NCI-H345 treated with DMSO at 0.1 percent for 48 hours (cell line): Measurements from ENCODE around the gene KRT35.

Experiments used
- DNase-seq: peaks from one replicate; lab custom pipeline; 2025; ENCODE audit not compliant: unreplicated experiment; lab: John Stamatoyannopoulos, UW

KRT35 gene

DNA sequence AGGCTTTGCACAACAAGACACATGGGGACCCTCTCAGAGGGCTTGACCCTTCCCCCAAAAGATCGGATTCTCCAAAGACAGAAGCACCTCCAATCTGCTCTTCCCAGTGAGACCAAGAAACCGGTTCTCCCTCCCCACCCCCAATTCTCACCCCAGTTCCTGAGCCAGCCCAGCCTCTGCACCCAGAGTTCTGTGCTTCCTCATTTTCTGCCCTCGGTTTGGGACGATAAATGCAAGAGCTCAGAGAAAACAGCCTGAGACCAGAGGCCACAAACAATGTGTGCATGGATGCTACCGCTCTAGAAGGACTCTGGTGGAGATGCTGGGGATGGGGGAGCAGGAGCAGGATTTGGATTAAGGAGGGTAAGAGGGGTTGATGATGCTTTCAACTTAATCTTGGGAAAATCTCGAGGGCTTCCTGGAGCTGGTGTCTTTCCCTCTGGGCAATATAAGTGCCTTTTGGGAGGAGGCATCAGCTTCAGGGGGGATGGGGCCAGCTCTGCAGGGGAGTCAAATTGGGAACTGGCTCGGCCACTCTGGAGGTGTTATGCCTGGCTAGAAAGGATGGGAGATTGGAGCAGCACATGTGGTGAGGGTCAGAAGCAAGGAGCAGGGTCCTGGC, 31.7 kb upstream of the KRT35 start:
- no peak for DNase-seq

DNA sequence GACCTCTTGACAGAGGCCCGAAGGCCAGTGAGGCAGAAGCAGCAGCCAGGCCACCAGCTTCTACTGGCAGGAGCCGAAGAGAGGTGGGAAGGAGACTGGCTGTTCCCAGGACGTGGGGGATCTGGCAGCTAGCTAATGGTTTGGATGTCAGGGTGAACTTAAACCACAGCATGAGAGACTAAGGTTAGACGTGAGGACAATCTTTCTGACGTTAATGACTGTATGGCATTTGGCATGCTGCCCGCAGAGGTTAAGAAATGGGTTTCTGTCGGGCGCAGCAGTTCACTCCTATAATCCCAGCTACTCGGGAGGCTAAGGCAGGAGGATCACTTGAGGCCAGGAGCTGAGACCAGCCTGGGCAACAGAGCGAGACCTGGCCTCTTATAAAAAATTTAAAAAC, 30.8 kb upstream of the KRT35 start:
- DNase-seq = no peak

DNA sequence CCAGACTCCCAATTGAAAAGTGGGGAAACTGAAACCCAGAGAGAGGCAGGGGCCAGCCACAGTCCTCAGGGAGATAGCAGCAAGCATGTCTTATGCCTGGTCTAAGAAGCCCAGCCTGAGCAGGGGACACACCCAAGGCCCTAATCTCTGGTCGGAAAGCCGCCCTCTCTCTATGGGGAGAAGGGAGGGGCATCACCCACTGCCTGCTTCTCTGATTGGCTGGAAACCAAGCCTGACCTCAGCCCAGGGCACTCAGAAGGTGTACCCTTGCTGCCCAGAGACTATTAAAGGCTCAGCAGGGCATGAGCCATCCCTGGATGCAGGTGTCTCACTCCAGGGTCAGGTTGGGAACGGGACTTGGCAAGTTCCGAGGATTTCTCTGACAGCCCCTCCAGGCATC, 30.2 kb upstream of the KRT35 start:
- no peak for DNase-seq

DNA sequence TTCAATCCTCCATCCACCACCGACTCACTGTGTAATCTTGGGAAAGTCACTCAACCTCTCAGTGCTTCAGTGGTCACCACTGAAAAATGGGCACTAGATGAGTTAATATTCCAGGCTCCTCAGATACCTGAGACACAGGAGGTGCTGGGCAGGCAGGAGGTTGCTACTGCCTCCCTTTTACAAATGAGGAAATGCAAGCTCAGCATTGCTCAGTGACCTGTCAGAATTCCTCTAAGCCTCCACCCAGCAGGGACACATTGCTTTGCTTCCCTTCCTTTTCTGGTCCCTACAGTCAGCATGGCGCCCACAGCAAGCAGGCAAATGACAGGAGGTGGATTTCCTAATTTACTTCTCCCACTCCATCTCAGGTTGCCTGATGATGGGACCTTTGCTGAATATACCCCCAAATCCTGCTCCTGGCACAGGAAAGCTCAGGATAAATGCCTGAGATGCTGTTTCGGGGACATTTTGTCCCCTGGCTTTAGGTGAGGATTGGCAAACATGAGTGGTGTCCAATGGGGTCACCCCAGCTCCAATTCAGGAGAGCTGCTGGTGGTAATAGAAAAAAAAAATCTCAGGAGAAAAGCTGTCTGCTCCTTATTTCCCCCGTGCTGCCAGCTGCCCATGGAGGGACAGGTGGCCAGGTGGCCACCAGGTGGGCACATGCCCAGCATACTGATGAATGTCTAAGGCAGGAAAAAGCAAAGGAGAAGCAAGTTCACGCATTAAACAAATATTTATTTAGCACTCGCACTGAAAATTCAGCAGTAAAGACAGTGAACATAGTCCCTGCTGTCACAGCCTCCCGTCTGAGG, 29.5 kb upstream of the KRT35 start:
- no peak for DNase-seq

DNA sequence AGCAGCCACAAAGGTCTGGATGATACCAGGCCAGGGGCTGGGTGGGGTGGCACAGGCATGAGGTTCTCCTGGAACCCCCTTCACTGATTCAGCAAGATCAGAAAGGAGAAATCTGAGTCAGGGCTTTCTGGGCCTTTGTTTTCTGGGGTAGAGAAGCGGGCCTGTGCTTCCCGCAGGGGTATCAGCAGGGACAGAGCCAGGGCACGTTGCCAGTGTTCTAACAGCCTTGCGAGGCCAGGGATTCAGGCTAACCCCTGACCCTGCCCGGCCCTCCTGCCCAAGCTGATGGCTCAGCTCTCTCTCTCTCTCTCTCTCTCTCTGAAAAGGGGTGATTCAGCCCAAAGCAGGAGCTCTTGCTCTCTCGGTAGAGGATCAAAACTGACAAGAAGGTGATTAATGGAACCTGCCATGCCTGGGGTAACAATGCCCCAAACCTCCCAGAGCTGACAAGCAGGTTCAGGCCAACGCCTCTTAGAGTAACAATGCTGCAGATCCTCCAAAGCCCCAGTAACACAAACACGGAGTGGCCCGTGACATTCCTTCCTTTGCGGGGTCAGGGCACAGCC, 26.4 kb upstream of the KRT35 start:
- DNase-seq = no peak

DNA sequence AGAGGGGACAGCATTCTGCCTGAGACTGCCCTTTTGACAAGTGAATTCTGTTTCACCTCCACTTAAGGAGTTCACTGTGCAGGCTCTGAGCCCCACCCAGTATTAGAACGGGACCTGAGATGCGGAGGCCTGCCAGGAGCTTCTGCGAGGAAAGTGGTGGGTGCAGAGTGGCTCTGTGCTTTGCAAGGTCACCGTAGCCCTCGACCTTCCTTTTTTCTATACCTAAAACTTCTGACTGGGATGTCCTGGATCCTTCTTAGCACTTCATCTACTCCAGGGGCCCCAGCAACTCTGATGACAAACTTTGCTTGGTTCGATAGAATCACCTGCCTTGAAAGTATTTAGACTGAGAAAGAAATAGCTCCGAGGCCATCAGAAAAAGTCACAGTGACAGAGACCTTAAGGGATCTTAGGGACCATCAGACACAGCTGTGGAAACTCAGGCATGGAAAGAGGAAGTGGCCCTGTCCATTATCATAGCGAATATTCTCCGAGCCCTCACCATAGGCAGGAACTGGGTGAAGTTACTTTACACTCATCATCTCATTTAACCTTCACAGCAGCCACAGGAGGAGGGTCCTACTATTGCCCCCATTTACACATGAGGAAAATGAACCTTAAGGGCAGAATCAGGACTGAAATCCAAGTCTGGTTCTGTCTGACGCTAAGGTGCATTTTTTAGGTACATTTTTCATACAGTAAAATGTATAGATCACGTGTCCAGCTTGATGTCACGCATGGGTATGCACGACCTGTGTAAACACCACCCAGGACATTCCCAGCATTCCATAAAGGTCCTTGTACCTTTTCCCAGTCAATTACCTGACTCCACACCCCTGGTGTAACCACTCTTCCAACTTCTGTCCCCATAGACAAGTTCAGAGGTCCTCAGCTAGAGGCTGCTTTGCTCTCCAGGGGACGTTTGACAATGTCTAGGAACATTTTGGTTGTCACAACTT, 25.1 kb upstream of the KRT35 start:
- no peak for DNase-seq

DNA sequence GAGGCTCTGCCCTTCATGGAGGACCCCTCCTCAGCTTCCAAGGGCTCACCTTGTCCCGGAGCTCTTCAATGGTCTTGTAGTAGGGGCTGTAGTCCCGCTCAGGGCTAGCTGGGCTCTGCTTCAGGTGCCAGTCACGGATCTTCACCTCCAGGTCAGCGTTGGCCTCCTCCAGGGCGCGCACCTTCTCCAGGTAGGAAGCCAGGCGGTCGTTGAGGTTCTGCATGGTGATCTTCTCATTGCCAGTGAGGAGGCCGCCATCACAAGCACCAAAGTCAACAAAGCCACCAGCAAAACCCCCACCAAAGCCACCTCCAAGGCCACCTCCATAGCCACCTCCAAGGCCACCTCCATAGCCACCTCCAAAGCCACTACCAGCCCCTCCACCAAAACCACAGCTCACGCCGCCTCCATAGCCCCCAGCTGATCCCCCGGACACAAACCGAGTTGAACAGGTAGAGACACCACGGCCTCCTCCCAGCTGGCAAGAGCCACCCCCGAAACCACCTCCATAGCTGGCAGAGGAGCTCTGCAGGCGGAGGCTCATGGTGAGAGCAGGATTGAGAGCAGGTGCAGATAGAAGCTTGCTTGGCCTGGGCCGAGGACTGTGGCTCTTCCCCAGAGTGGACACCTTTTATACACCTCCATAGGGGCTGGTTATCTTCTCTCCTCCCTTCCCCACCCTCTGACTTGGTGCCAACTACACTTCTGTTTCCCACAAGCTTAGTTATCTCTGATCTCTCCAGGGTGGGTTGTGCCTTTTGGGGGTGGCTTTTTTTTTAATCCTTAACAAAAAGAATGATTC, 24.3 kb upstream of the KRT35 start, which contains the start of gene KRT13:
Gene KRT13 (minus strand): TSS at position 606 of the 802 bp plus-strand sequence. CDS start 62 bp downstream, at position 544.
- no peak for DNase-seq

DNA sequence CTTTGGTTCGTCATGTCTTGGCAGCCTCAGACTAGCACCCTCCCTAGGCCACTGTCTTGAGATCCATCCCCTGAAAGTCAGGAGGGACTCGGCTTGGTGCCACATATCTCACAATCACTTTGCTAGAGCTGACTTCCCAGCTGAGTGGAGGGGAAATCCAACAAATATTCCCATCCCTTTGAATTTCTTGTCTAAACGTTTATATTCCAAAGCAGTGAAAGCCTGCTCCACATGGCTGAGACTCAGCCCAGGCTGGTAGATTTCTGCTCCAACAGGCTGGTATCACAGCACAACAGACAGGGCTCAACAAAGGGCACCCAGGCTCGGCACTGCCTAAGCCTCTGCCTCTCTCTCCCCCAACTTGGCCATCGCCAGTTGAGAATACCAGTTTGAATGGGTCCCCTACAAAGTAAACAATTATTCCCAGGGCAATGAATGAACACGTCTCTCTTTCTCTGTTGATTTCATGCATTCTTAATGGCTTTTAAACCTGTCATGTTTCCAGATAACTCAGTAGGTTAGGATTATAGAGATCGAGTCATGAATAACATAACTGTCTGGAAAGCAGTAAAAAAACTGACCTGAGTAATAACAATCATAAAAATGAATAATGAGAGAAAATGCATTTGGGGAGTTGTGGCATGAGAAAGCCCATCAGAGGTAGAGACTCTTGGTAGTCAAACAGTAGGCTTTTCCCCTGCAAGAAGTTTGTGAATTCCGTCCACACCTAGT, 23.5 kb upstream of the KRT35 start:
- DNase-seq = no peak

DNA sequence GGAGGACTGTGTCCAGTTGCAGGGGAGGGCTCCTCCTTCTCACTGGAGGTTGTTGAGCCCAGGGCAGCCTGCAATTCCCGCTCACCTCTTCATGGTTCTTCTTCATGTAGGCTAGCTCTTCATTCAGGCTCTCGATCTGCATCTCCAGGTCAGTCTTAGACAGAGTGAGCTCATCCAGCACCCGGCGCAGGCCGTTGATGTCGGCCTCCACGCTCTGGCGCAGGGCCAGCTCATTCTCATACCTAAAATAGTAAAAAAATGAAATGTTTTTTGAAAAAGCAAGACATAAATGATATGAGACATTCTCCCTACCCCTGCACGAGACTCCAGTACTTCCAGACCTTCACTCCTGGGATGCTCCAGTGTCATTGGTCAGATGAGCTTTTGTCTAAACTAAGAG, 22.3 kb upstream of the KRT35 start:
- DNase-seq = no peak

DNA sequence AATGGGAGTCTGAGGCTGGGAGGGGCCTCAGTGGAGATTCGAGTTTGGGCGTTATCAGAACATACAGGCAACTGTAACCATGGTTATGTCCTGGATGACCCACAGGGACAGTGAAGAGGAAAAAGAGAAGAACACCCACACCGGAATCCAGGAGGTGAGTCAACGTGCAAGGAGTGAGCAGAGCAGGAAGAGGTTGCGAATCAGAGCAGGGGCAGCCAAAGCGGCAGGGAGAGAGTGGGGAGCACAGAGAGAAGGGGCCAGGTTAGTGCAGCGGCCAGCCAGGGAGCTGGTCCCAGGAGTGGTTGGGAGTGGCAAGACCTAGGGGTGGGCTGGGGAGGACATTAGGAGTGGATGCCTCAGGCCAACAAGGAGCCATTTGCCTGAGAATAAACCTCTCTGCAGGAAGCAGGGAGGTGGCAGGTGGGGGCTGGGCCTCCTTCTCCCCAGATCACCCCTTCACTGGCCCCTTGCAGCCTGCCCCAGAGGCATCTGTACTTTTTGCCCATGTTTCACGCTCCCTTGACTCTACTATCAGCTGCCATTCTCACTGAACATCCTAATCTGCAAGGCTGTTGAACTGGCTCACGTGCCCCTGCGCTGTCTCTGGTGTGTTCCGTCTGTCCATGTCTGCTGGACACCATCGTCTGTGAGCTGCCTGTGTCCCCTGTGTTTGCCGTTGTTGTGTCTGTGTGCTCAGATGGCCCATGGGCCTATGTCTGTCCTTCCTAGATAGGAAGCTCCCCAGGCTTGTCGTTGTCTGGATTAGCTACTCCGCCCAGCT, 19.4 kb upstream of the KRT35 start:
- no peak for DNase-seq

DNA sequence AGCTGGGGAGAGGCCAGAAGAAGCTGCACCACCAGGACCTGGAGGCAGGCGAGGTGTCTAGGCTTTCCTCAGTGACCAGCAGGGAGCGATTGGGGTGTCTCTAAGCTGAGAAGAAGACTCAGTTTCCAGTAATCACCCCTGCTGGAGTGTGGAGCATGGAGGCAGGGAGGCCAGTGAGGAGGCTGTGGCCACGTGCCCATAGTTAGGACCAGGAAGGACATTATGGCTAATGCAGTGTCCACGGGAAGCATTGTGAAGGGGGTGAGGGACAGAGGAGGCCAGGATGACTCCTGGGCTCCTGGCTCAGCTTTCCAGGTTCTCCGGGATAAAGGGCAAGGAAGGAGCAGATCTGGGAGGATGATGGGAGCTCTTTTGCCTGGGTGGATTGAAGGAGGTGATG, 18.8 kb upstream of the KRT35 start:
- no peak for DNase-seq

DNA sequence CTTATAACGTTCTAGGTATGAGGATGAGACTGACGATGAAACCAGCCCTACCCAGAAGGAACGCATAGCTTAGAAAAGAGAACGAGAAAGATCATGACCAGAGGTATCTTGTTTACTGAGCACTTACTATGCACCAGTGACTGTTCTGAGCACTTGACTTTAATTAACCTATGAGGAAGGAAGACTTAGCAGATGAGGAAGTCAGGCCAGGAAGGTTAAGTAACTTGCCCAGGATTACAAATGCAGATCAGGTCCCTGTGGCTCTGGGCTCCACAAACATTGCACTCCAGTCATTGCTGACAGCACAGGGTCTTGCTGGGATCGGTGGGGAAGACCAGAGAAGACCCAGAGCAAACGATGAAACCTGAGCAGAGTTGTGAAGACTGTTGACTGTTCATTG, 17.3 kb upstream of the KRT35 start:
- DNase-seq = no peak

DNA sequence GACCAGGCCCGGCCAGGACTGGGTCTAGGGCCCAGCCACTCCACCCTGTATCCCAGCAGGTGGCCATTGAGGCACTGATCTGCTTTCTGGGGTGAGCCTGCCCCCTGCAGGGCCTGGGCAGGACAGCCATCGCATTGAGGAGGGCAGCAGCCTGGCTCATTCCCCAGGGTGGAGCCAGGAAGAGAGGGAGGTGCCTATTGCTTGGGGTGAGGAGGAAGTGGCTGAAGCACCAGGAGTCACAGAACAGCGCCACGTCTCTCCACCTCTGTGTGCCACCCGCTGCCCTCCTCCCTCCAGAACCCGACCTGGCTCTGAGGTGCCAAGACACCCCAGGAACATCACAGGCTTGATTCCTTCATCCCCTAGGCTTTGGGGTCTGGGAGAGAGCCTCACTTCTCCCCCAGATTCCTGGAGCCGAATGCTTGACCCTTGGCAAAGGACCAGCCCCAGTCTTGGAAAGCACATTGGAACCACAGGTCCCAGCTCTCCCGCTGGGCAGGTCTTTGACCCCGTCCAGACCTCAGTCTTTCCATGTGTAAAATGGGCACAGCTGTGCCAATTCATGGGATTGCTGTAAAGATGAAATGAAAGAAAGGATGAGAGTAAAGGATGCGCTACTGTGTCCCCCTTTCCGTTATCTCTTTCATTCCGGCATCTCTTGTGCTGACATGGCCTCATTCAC, 16.0 kb upstream of the KRT35 start:
- DNase-seq = no peak

DNA sequence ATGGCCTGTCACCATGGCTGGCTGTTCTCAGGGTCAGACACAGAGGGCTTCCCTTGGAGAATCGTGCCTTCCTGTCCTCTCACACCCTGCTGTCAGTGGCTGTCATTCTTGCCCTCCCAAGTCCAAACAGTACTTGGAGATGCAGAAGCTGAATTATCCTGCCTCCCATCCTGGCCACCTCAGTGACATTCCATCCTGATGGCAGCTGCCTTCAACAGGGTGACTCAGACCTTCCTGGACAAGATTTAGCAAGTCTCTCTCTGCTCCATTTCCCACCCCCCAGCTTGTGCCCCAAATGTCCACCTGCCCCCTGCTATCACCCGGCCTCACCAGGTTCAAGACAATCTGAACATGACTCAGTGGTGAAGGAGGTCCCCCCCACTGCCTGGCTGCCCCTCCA, 13.6 kb upstream of the KRT35 start:
- no peak for DNase-seq

DNA sequence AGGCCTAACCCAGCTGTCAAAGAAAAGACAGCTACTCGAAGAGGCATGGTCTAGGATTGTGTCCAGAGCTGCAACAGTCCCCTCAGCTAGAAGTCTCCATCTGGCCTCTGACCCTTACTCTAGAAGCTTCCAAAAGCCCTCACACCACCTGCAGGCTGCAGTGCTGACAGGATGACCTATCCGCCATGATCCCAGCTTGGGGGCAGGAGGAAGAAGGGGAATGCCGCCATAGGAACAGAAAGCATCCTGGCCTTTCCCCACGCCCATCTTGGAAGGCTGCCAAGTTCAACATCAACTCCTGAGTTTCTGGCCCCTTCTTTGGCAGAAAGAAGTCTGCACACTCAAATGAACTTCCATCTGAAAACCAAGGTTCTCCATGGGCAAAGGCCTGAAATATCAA, 11.8 kb upstream of the KRT35 start:
- peak; percentile 15 for DNase-seq

DNA sequence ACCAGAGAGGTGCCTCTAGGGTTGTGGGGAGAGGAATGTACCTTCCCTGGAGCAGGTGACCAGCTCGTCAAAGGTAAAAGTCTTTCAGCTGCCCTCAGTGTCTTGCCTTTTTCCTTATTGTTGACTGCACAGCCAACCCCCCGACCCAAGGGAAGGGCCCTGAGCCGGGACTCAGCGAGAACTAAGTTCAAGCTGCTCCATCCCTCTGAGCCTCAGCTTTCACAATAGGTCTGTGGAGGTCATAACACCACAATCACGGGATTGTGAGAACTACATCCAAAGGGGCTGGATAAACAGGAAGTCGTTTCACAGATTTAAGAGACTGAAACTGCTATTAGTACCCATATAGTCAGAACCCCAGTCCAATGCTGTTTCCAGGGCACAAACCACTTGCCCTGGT, 11.4 kb upstream of the KRT35 start:
- DNase-seq = no peak

DNA sequence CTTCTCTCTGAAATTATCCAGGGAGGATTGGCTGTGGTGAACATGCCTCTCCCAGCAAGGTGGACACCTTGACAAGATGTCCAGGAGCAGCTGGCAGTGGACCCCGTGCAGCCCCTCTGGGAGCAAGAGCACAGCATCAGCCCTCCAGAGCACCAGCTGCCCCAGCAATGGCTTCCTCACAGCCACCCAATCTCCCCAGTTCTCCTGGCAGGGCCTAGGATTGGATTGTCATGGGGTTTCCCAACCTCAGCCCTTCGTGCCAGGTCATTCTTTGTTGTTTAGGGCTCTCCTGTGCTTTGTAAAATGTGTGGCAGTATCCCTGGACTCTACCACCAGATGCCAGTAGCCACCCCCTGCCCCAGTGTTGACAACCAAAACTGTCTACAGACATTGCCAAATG, 10.5 kb upstream of the KRT35 start:
- DNase-seq = no peak
